ENCODE data around the gene FOXK2. TPM values are rescaled to one million over a fixed set of nuclear protein-coding genes. Genes with fewer than 3 reads are reported as not detected.

Gene FOXK2
- total and polyA plus RNA-seq, 2 of the 8 experiments (the other 6 are each of a cell fraction or from before 2014, with no cell fraction given): 34.7 to 64.9 TPM

DNA sequence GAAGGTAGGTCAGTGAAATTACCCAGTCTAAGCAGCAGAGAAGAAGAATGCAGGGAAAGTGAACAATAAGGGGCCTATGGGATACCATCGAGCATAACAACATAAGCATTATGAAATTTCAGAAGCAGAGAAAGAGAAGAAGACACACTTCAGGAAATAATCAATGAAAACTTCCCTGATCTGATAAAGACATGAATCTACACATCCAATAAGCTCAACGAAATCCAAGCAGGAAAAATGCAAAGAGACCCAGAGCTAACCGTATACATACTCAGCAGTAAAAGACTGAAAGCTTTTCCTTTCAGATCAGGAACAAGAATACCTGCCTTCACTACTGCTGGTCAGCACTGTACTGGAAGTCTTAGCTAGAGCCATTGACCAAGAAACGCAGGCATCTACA lies 90.1 kb downstream of the FOXK2 start:
- Histone ChIP-seq H3K56ac (replicated peaks; ENCODE audit: insufficient read length, low read depth, low read length) (no peak overlapping the region), H3K4me1 (replicated peaks in 1 of 4; ENCODE audit: control insufficient read depth in 3 of 4, insufficient read depth in 4 of 4, low read length in 3 of 4) (0 out of 7 replicates have a peak, but pooled peaks cover 0 to 1% (median 0%) of the 10 kb centered on the region in 4 experiments), H4K5ac (ENCODE audit: insufficient read length, low read depth, low read length) (no peak overlapping the region), H2BK15ac (ENCODE audit: low read length) (no peak overlapping the region), H3K27me3 (replicated peaks in 1 of 4; ENCODE audit: control insufficient read depth in 3 of 4, extremely low read depth in 1 of 4, insufficient read depth in 3 of 4, low read length in 3 of 4) (no peaks in the 10 kb centered on the region), H2BK120ac (replicated peaks; ENCODE audit: low read depth, low read length) (no peak overlapping the region), H3K79me1 (ENCODE audit: low read depth, low read length) (no peaks in the 10 kb centered on the region), H3K27ac (ENCODE audit: low read depth, low read length) (no peak overlapping the region), H3K23me2 (ENCODE audit: low read depth, low read length) (no peaks in the 10 kb centered on the region), H3K9ac (replicated peaks in 1 of 4; ENCODE audit: extremely low read depth in 1 of 4, low read depth in 3 of 4, low read length in 3 of 4) (no peak overlapping the region; a peak in 1 of 7 replicates), H2BK5ac (ENCODE audit: low read depth, low read length) (no peak overlapping the region), H3K9me3 (ENCODE audit: insufficient read depth in 2 of 2, low read depth in 1 of 2, low read length in 1 of 2) (peaks cover 0 to 6% of the 10 kb centered on the region in 2 experiments; a peak in 2 of 4 replicates), H4K91ac (replicated peaks; ENCODE audit: insufficient read length, low read length) (no peak overlapping the region), H3K23ac (ENCODE audit: insufficient read length) (no peak overlapping the region), H2AK5ac (ENCODE audit: low read depth, low read length) (no peak overlapping the region), H3K4me2 (ENCODE audit: insufficient read depth in 1 of 2, low read depth in 2 of 2, low read length in 2 of 2) (no peak overlapping the region), H3K4me3 (ENCODE audit: extremely low read depth in 1 of 4, insufficient read depth in 2 of 4, low read depth in 3 of 4, low read length in 4 of 4) (no peak overlapping the region), H2AFZ (ENCODE audit: low read length) (no peak overlapping the region), H2BK20ac (ENCODE audit: low read length) (no peak overlapping the region), H4K8ac (ENCODE audit: extremely low read depth, insufficient read depth, low read length) (no peak overlapping the region), H3K79me2 (ENCODE audit: control insufficient read depth in 1 of 2, insufficient read depth in 2 of 2, low read length in 2 of 2) (no peaks in the 10 kb centered on the region), H2BK12ac (ENCODE audit: low read depth, low read length) (no peak overlapping the region), H3K36me3 (ENCODE audit: control insufficient read depth in 2 of 4, insufficient read depth in 4 of 4, low read length in 3 of 4) (peaks cover 2 to 19% (median 9%) of the 10 kb centered on the region in 4 experiments; a peak in 4 of 8 replicates), H3K14ac (ENCODE audit: insufficient read length) (no peak overlapping the region), H3K4ac (replicated peaks; ENCODE audit: insufficient read length, low read depth, low read length) (no peak overlapping the region), H3K18ac (ENCODE audit: extremely low read depth, low read length) (no peak overlapping the region), H4K20me1 (replicated peaks in 1 of 2; ENCODE audit: control insufficient read depth in 1 of 2, insufficient read depth in 2 of 2, low read length in 2 of 2) (peaks cover 0 to 4% of the 10 kb centered on the region in 2 experiments)
- DNase-seq (ENCODE audit: low read depth in 1 of 2, low spot score in 2 of 2) (no peak), FAIRE-seq (no peak)
- CTCF ChIA-PET (ENCODE audit: partially characterized antibody): interaction anchor here (1.0 to 1.5 kb wide), 2 partner anchors 14 to 29 kb away, joined by 4 read pairs; no protein-coding TSS in a partner anchor
- 91% methylated on average over 4 of the region's 4 CpGs; no CpG with 5 or more reads in 1 of the 2 experiments for WGBS, 2 experiments (ENCODE audit: extremely low coverage in 1 of 2, insufficient coverage in 1 of 2, insufficient read length in 1 of 2, insufficient replicate concordance in 2 of 2, low coverage in 1 of 2, low lambda C conversion rate in 2 of 2, missing lambda C conversion rate in 1 of 2)
- POLR2A ChIA-PET (ENCODE audit: partially characterized antibody): interaction anchor here (1.1 kb wide), 1 partner anchor 33 kb away, joined by 3 read pairs; no protein-coding TSS in a partner anchor
